ENCODE measurements around the gene ADAP1.
A peak's percentile ranks its signal among the peaks of the same experiment; 100 is the strongest.

ADAP1 gene

GRCh38 chr7:975702-976473 is 21.4 kb upstream of the ADAP1 start:
- no peaks in the 10 kb centered on the region for H3K9me3 ChIP-seq (ENCODE audit: insufficient read depth, low read depth, low read length)
- peak overlapping the region; percentile 53 for H3K4me2 ChIP-seq (ENCODE audit: low read depth, low read length, poor library complexity, severe bottlenecking)
- peak overlapping the region; percentile 91 for H3K9ac ChIP-seq (ENCODE audit: low read depth, low read length, poor library complexity, severe bottlenecking)
- H4K20me1 ChIP-seq (ENCODE audit: insufficient read depth, low read length, poor library complexity, severe bottlenecking): peaks cover 33% of the 10 kb centered on the region
- no peaks in the 10 kb centered on the region for H3K27me3 ChIP-seq (ENCODE audit: insufficient read depth, low read length, poor library complexity, severe bottlenecking)
- H3K79me2 ChIP-seq (ENCODE audit: insufficient read depth, low read length): peaks cover 43% of the 10 kb centered on the region
- TF ChIP-seq, protein P1, sequence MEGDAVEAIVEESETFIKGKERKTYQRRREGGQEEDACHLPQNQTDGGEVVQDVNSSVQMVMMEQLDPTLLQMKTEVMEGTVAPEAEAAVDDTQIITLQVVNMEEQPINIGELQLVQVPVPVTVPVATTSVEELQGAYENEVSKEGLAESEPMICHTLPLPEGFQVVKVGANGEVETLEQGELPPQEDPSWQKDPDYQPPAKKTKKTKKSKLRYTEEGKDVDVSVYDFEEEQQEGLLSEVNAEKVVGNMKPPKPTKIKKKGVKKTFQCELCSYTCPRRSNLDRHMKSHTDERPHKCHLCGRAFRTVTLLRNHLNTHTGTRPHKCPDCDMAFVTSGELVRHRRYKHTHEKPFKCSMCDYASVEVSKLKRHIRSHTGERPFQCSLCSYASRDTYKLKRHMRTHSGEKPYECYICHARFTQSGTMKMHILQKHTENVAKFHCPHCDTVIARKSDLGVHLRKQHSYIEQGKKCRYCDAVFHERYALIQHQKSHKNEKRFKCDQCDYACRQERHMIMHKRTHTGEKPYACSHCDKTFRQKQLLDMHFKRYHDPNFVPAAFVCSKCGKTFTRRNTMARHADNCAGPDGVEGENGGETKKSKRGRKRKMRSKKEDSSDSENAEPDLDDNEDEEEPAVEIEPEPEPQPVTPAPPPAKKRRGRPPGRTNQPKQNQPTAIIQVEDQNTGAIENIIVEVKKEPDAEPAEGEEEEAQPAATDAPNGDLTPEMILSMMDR (conservative IDR thresholded peaks at IDR 0.05; ENCODE audit: low read length): no peak
- TF ChIP-seq EZH2phosphoT487 (IDR thresholded peaks at IDR 0.05; ENCODE audit: borderline replicate concordance): no peak
- H3F3A ChIP-seq (ENCODE audit: low read depth): no peaks in the 10 kb centered on the region
- H3K36me3 ChIP-seq (ENCODE audit: insufficient read depth, low read length): peaks cover 15% of the 10 kb centered on the region; the same call in 1 of the 2 replicates
- H3K9me2 ChIP-seq (replicated peaks; ENCODE audit: low read depth, low read length): no peaks in the 10 kb centered on the region
- H3K4me1 ChIP-seq (ENCODE audit: insufficient read depth, low read length, poor library complexity, severe bottlenecking): peaks cover 53% of the 10 kb centered on the region
- no peak overlapping the region for H2AFZ ChIP-seq (ENCODE audit: low read length)
- peak overlapping the region; percentile 92 for H3K4me3 ChIP-seq (ENCODE audit: low read length, poor library complexity, severe bottlenecking)

- H3K79me2 ChIP-seq (ENCODE audit: insufficient read depth, low read length): peaks cover 51% of the 10 kb centered on the region
- H3K9me2 ChIP-seq (replicated peaks; ENCODE audit: low read depth, low read length): no peaks in the 10 kb centered on the region
- peaks cover 34% of the 10 kb centered on the region for H4K20me1 ChIP-seq (ENCODE audit: insufficient read depth, low read length, poor library complexity, severe bottlenecking)
- H3K4me1 ChIP-seq (ENCODE audit: insufficient read depth, low read length, poor library complexity, severe bottlenecking): peaks cover 49% of the 10 kb centered on the region
- peak within 1 kb of the TSS; percentile 91 for H3K9ac ChIP-seq (ENCODE audit: low read depth, low read length, poor library complexity, severe bottlenecking)
- H3K4me3 ChIP-seq (ENCODE audit: low read length, poor library complexity, severe bottlenecking): peak within 1 kb of the TSS; percentile 92
- peak within 1 kb of the TSS; percentile 99 for H3K4me2 ChIP-seq (ENCODE audit: low read depth, low read length, poor library complexity, severe bottlenecking)
- H3K36me3 ChIP-seq (ENCODE audit: insufficient read depth, low read length): peaks cover 20% of the 10 kb centered on the region; the same call in 1 of the 2 replicates
- H2AFZ ChIP-seq (ENCODE audit: low read length): peak within 1 kb of the TSS; percentile 92
- no peaks in the 10 kb centered on the region for H3K9me3 ChIP-seq (ENCODE audit: insufficient read depth, low read depth, low read length)
- H3K27me3 ChIP-seq (ENCODE audit: insufficient read depth, low read length, poor library complexity, severe bottlenecking): no peaks in the 10 kb centered on the region
- H3F3A ChIP-seq (ENCODE audit: low read depth): no peaks in the 10 kb centered on the region
- TF ChIP-seq EZH2phosphoT487 (IDR thresholded peaks at IDR 0.05; ENCODE audit: borderline replicate concordance): no peak
- TF ChIP-seq, protein P1 (conservative IDR thresholded peaks at IDR 0.05; ENCODE audit: low read length): no peak
Measured at GRCh38 chr7:974820-975681, 20.6 kb upstream of the ADAP1 start, which contains the start of gene COX19. COX19 (minus strand) TSS chr7:975549; CDS start chr7:975509, 40 bp downstream.

- H3K9ac ChIP-seq (ENCODE audit: low read depth, low read length, poor library complexity, severe bottlenecking): peak overlapping the region; percentile 91
- no peak for TF ChIP-seq EZH2phosphoT487 (IDR thresholded peaks at IDR 0.05; ENCODE audit: borderline replicate concordance)
- TF ChIP-seq, protein P1 (conservative IDR thresholded peaks at IDR 0.05; ENCODE audit: low read length): no peak
- peak overlapping the region; percentile 99 for H3K4me2 ChIP-seq (ENCODE audit: low read depth, low read length, poor library complexity, severe bottlenecking)
- H3K4me3 ChIP-seq (ENCODE audit: low read length, poor library complexity, severe bottlenecking): peak overlapping the region; percentile 92
- no peaks in the 10 kb centered on the region for H3K9me3 ChIP-seq (ENCODE audit: insufficient read depth, low read depth, low read length)
- H3K79me2 ChIP-seq (ENCODE audit: insufficient read depth, low read length): peaks cover 60% of the 10 kb centered on the region
- H3K27me3 ChIP-seq (ENCODE audit: insufficient read depth, low read length, poor library complexity, severe bottlenecking): no peaks in the 10 kb centered on the region
- H3K4me1 ChIP-seq (ENCODE audit: insufficient read depth, low read length, poor library complexity, severe bottlenecking): peaks cover 48% of the 10 kb centered on the region
- H4K20me1 ChIP-seq (ENCODE audit: insufficient read depth, low read length, poor library complexity, severe bottlenecking): peaks cover 37% of the 10 kb centered on the region
- peaks cover 23% of the 10 kb centered on the region; the same call in 1 of the 2 replicates for H3K36me3 ChIP-seq (ENCODE audit: insufficient read depth, low read length)
- no peak overlapping the region for H2AFZ ChIP-seq (ENCODE audit: low read length)
- H3K9me2 ChIP-seq (replicated peaks; ENCODE audit: low read depth, low read length): no peaks in the 10 kb centered on the region
- no peaks in the 10 kb centered on the region for H3F3A ChIP-seq (ENCODE audit: low read depth)
Measured at GRCh38 chr7:974172-974571, 19.7 kb upstream of the ADAP1 start.

All from Loucy (cell line).